GM18907 (cell line): ENCODE data around the gene GAST.
A peak's percentile ranks its signal among the peaks of the same experiment; 100 is the strongest.
"Not testable (repeated sequence)": the region's sequence is repeated elsewhere in the genome, so short reads cannot be mapped to it uniquely, and the experiment has no call there.

Source experiments
- ATAC-seq: cut with Tn5 transposase; IDR thresholded peaks from one replicate; pipeline ENCODE4 v1.9.1; 2021; ENCODE audit warnings: mild to moderate bottlenecking, moderate library complexity; ENCODE audit not compliant: unreplicated experiment

GAST gene

GRCh38 chr17:41683441-41684007, 28.6 kb upstream of the GAST start:
- ATAC-seq: no peak

- ATAC-seq: no peak
Measured at GRCh38 chr17:41684035-41684434, 28.1 kb upstream of the GAST start.

GRCh38 chr17:41685753-41686152, 26.4 kb upstream of the GAST start:
- ATAC-seq: not testable (repeated sequence)

GRCh38 chr17:41686281-41686680, 25.9 kb upstream of the GAST start:
- no peak for ATAC-seq

GRCh38 chr17:41687828-41688640, 24.1 kb upstream of the GAST start:
- peak; percentile 8 for ATAC-seq

- peak; percentile 70 for ATAC-seq
Measured at GRCh38 chr17:41688641-41689496, 23.3 kb upstream of the GAST start, which contains the start of gene EIF1. Gene EIF1 (plus strand): TSS chr17:41688885. CDS start chr17:41689039, 154 bp downstream.

- ATAC-seq: no peak
Measured at GRCh38 chr17:41689497-41690299, 22.4 kb upstream of the GAST start.

- ATAC-seq: no peak
Measured at GRCh38 chr17:41690497-41690896, 21.6 kb upstream of the GAST start.

- ATAC-seq: no peak
Measured at GRCh38 chr17:41691031-41691777, 20.9 kb upstream of the GAST start.

GRCh38 chr17:41692722-41693521, 19.2 kb upstream of the GAST start:
- no peak for ATAC-seq

- no peak for ATAC-seq
Measured at GRCh38 chr17:41695134-41695661, 16.9 kb upstream of the GAST start.

- no peak for ATAC-seq
Measured at GRCh38 chr17:41695954-41696757, 16.0 kb upstream of the GAST start.

- ATAC-seq: no peak
Measured at GRCh38 chr17:41697122-41697962, 14.8 kb upstream of the GAST start.

GRCh38 chr17:41700843-41701242, 11.3 kb upstream of the GAST start:
- not testable (repeated sequence) for ATAC-seq

GRCh38 chr17:41702712-41703111, 9.4 kb upstream of the GAST start:
- no peak for ATAC-seq

- no peak for ATAC-seq
Measured at GRCh38 chr17:41705271-41705991, 6.7 kb upstream of the GAST start.
